Fibroblast of the aortic adventitia (primary cell): ENCODE measurements around the gene FGF14. TPM values are rescaled to one million over a fixed set of nuclear protein-coding genes. Genes with fewer than 3 reads are reported as not detected.

Source experiments
- DNase-seq: peaks from one replicate; pipeline ENCODE4 v3.0.0-alpha.2; 2010; ENCODE audit warnings: low read depth
- H3K4me3 ChIP-seq: 2 replicates; pipeline ENCODE4 v1.5.1; 2011; ENCODE audit warnings: low read depth, mild to moderate bottlenecking, control low read depth, low read length, moderate library complexity
- total RNA-seq: library from RNA; depleted of rRNA; stranded (reverse); fragments of >200 nt; gene quantifications from 2 replicates; pipeline ENCODE4 v1.2.3, GENCODE V29; 2012; ENCODE audit warnings: low replicate concordance
- TF ChIP-seq, protein P1 (sequence below): IDR thresholded peaks from 2 replicates; pipeline ENCODE4 v1.5.1; 2011; ENCODE audit warnings: mild to moderate bottlenecking, low read length, control low read depth, inconsistent platforms; ENCODE audit not compliant: insufficient read depth

FGF14 gene
- total RNA-seq, 1 donor: 1.4 TPM

- TF ChIP-seq, protein P1, sequence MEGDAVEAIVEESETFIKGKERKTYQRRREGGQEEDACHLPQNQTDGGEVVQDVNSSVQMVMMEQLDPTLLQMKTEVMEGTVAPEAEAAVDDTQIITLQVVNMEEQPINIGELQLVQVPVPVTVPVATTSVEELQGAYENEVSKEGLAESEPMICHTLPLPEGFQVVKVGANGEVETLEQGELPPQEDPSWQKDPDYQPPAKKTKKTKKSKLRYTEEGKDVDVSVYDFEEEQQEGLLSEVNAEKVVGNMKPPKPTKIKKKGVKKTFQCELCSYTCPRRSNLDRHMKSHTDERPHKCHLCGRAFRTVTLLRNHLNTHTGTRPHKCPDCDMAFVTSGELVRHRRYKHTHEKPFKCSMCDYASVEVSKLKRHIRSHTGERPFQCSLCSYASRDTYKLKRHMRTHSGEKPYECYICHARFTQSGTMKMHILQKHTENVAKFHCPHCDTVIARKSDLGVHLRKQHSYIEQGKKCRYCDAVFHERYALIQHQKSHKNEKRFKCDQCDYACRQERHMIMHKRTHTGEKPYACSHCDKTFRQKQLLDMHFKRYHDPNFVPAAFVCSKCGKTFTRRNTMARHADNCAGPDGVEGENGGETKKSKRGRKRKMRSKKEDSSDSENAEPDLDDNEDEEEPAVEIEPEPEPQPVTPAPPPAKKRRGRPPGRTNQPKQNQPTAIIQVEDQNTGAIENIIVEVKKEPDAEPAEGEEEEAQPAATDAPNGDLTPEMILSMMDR: peak; percentile 20
- H3K4me3 ChIP-seq: no peak overlapping the region
- DNase-seq: peak; percentile 12
These were observed 204.7 kb downstream of the FGF14 start for GRCh38 chr13:102197193-102197592.

GRCh38 chr13:102195566-102196462 is 206.0 kb downstream of the FGF14 start:
- H3K4me3 ChIP-seq: no peak overlapping the region
- TF ChIP-seq, protein P1: no peak
- DNase-seq: peak; percentile 52

- DNase-seq: no peak
- no peak overlapping the region for H3K4me3 ChIP-seq
- TF ChIP-seq, protein P1: no peak
These were observed 209.0 kb downstream of the FGF14 start for GRCh38 chr13:102192858-102193257.

- peak; percentile 87 for DNase-seq
- TF ChIP-seq, protein P1: no peak
- H3K4me3 ChIP-seq: no peak overlapping the region
These were observed 209.8 kb downstream of the FGF14 start for GRCh38 chr13:102191951-102192502.

- DNase-seq: no peak
- TF ChIP-seq, protein P1: no peak
- no peak overlapping the region for H3K4me3 ChIP-seq
These were observed 210.9 kb downstream of the FGF14 start for GRCh38 chr13:102190930-102191329.

GRCh38 chr13:102187313-102187712 is 214.5 kb downstream of the FGF14 start:
- TF ChIP-seq, protein P1: no peak
- DNase-seq: no peak

More at GRCh38 chr13:102187313-102187712, 214.5 kb downstream of the FGF14 start:
- H3K4me3 ChIP-seq: no peak overlapping the region
